HG02763 (cell line): ENCODE results near the gene ZNF814.
"Not testable (repeated sequence)": the region's sequence is repeated elsewhere in the genome, so short reads cannot be mapped to it uniquely, and the experiment has no call there.

Experiments
- ATAC-seq: cut with Tn5 transposase; IDR thresholded peaks from one replicate; pipeline ENCODE4 v1.9.1; 2021; ENCODE audit warnings: mild to moderate bottlenecking, moderate library complexity; ENCODE audit not compliant: unreplicated experiment

Gene ZNF814

DNA sequence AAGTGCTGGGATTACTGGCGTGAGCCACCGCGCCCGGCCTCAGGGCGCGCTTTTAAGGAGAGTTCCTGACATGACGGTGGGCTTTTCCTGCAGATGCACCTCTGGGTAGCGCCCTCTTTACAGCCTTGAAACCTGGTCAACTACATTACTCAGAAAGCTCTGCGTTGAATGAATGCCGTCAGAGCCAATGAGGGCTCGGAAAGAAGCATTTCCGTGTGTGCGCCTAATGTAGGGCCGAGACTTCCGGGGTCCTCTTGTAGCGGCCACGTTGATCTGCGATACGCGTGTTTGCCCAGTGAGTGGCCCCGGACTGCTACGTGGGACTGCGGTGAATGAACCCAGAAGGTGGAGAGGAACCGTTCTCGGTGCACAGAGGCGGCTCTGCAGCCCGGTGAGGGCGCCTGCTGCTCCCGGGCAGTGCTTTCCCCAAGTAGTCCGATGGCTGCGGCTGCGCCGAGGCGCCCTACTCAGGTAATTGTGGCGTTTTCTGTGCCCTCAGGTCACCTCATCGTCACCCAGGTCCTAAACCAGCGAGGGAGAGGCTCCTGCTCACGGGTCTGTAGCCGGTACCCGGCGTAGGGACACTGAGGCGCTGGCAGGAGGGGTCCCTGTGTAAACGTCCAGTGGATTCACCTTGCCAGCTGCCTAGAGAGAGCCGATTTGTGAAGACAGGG lies 69.2 kb downstream of the ZNF814 start:
- ATAC-seq = peak; percentile 85

DNA sequence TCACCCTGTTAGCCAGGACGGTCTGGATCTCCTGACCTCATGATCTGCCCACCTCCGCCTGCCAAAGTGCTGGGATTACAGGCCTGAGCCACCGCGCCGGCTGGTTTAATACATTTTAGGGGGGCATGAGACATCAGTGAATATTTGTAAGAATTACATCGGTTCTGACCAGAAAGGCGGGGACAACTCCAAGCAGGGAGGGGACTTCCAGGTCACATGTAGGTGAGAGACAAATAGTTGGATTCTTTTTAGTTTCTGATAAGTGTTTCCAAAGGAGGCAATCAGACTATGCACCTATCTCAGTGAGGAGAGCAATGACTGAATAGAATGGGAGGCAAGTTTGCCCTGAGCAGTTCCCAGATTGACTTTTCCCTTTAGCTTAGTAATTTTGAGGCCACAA lies 70.5 kb downstream of the ZNF814 start:
- no peak for ATAC-seq

- ATAC-seq = no peak
Measured at GRCh38 chr19:57817976-57818375, 70.9 kb downstream of the ZNF814 start.

DNA sequence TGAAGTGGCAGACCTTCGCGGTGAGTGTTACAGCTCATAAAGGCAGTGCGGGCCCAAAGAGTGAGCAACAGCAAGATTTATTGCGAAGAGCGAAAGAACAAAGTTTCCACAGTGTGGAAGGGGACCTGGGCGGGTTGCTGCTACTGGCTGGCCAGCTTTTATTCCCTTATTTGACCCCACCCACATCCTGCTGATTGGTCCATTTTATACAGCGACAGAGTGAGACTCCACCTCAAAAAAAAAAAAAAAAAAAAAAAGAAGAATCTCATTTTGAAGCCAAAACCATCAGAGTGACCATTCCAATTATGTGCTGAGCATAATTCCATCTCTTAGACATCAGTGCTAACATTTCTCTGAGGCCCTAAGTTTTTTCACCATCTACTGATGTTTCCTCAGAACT lies 72.2 kb downstream of the ZNF814 start:
- ATAC-seq = no peak

DNA sequence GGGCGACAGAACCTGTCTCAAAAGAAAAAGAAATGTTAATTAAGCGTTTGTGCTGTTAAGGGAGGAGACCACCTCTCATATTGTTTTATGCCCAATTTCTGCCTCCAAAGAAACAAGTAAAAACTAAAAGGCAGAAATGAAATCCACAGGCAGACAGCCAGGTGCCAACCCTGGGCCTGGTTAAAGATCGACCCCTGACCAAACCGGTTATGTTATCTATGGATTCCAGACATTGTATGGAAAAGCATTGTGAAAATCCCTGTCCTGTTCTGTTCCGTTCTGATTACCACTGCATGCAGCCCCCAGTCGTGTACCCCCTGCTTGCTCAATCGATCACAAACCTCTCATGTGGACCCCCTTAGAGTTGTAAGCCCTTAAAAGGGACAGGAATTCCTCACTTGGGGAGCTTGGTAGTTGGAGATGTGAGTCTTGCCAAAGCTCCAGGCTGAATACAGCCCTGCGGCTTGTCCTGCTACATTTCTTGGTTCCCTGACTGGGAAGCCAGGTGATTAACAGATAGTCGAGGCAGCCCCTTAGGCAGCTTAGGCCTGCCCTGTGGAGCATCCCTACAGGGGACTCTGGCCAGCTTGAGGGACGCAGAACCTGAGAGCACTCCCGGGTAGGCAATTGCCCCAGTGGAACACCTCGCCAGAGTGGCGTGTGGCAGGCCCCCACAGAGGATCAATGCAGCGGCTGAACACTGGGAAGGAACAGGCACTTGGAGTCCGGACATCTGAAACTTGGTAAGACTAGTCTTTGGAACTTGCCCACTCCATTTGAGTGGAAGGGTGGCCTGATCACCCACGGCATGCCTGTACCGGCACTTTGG lies 73.4 kb downstream of the ZNF814 start:
- no peak for ATAC-seq

DNA sequence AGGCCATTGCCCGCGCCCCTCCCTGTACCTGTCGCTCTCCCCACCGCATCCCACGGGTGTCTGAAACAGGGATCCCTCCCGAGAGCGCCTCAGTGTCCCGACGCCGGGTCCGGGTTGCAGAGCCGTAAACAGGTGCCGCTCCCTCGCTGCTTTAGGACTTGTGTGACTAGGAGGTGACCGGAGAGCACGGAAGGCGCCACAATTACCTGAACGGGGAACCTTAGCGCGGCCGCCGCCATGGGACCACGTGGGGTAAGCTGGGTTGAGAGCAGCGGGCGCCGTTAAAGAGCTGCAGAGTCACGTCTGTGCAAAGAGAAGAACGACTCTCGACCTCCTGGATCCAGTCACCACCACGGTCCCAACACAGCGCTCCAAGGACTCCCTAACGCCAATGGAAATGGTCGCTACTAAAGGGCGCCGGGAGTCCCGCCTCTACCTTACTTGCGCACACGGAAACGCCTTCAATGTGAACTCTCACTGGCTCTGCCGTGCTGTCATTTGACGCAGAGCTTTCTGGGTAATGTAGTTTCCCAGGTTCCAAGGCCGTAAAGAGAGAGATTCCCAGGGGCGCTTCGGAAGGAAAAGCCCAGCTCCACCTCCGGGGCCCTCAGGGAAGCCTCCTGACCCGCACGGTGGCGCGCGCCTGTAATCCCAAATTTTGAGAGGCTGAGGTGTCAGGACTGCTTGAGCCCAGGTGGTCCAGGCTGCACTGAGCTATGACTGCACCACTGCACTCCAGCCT lies 74.2 kb downstream of the ZNF814 start, which contains the start of gene ZNF552:
Gene ZNF552 (minus strand): TSS at position 409 of the 742 bp plus-strand sequence. CDS start 170 bp downstream, at position 239.
- ATAC-seq = peak; percentile 73

- ATAC-seq = no peak
Measured at GRCh38 chr19:57813919-57814504, 74.8 kb downstream of the ZNF814 start.

DNA sequence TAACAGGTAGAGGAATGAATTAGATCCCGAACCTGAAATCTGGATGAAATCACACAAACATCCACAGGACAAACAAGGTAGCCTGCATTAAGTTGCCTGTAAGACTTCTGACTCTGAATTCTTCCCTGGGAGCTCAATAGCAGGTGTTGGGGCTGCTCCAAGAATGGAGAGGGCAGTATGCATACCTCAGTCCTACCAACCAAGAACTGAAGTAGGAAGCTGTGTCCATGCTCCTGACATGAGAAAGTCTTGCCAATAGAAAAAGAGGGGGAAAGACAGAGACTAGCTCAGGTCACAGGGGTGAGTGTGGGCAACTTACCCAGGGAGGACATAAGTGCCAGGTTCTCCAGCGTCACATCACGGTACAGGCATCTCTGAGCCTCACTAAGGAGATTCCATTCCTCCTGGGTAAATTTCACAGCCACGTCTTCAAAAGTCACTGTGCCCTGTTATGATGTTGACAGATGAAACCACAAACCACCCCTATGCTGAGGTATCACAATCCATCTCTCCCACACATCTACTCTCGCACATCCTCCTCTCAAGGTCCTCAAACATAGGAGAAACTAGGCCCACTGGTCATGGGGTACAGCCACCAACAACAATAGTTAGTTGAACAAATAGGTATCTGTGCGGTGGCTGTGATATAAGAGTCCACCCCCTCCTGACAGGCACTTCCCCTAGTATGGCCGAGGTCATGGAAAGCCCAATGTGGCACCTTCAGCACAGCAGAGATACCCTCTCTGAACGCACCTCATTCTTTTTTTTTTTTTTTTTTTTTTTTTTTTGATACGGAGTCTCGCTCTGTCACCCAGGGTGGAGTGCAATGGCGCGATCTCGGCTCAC lies 75.6 kb downstream of the ZNF814 start:
- ATAC-seq = not testable (repeated sequence)

GRCh38 chr19:57812226-57812625 lies 76.6 kb downstream of the ZNF814 start:
- no peak for ATAC-seq

DNA sequence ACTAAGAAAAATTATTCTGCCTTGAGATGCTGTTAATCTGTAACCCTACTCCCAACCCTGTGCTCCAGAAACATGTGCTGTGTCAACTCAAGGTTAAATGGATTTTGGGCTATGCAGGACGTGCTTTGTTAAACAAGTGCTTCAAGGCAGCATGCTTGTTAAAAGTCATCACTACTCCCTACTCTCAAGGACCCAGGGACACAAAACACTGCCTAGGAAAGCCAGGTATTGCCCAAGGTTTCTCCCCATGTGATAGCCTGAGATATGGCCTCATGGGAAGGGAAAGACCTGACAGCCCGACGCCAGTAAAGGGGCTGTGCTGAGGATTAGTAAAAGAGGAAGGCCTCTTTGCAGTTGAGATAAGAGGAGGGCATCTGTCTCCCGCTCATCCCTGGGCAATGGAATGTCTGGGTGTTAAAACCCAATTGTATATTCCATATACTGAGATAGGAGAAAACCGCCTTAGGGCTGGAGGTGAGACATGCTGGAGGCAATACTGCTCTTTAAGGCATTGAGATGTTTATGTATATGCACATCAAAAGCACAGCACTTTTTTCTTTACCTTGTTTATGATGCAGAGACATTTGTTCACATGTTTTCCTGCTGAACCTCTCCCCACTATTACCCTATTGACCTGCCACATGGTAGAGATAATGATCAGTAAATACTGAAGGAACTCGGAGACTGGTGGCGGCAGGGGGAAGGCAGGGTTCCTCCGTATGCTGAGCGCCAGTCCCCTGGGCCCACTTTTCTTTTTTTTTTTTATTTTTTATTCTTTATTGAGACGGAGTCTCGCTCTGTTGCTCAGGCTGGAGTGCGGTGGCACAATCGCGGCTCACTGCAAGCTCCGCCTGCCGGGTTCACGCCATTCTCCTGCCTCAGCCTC lies 78.2 kb downstream of the ZNF814 start:
- not testable (repeated sequence) for ATAC-seq

- ATAC-seq = no peak
Measured at GRCh38 chr19:57807541-57807940, 81.3 kb downstream of the ZNF814 start.

DNA sequence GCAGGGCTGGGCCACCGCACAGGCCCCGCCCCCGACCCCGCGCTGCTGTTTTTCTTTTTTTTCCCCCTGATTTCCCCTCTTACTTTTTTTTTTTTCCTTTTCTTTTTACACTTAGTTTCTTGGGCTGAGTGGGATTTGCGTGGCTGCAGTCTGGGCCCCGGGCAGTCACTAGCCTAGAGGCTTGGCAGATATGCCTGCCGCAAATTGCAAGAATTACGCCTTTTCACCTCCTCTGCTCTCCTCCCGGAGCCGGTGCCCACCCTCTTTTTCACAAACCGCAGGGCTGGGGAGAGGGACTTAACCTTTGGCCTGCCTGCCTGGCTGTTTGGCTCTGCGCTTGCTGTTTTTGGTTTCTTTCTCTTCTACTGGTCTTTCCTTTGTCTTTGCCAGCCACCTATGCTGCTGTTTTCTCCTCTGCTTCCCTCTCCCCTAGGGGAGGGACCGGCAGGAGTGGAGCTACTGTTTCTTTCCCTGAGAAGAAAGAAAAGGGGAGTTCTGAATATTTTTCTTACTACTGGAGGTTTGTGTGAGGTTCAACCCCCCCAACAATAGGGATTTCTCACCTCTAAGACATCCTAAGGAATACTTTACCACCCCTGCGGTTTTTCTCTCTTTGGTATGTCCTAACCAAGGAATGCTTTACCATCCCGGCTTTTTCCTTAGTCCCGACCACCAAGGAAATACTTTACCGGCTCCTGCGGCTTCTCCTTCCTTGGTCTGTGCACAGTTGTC lies 85.1 kb downstream of the ZNF814 start:
- no peak for ATAC-seq

DNA sequence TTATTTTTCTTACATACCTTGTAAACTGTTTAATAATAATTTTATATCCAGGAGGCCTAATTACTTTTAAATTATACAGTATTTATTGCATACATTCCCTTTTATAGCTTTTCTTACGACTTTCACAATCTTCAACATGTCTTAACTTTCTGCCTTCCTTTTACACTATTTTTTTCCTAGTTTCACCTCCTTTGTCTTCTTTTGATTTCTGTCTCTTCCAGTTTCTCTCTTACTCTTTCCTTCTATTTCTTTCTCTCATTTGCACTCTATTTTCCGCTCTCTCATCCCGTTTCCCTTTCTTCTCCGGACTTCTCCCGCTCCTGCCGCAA lies 85.6 kb downstream of the ZNF814 start:
- ATAC-seq = no peak

DNA sequence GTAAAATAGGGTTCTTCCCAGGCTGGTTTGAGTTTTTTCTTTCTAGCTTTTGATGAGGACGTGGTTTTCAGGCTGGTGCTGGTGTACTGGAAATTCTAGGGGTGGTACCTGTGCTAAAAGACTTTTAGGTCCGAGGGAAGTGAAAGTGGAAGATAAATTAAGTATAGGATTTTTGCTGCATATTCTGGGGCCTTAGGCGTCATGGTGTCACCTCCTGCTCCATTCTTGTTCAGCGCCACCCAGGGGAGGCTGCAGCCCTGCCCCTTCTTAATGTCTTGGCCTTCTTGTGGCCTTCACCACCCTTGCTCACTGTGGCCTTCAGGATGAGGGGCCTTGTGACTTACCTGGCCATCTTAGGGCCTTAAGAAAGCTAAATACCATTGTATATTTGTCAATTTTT lies 86.6 kb downstream of the ZNF814 start:
- ATAC-seq = no peak

GRCh38 chr19:57800696-57801095 lies 88.1 kb downstream of the ZNF814 start:
- ATAC-seq = no peak
